ENCODE results near the gene ASXL3. TPM values are rescaled to one million over a fixed set of nuclear protein-coding genes. Genes with fewer than 3 reads are reported as not detected.

Gene ASXL3
- polyA plus RNA-seq, 1 donor (not counting 4 experiments of a cell fraction or from before 2014, with no cell fraction given), result not detected

DNA sequence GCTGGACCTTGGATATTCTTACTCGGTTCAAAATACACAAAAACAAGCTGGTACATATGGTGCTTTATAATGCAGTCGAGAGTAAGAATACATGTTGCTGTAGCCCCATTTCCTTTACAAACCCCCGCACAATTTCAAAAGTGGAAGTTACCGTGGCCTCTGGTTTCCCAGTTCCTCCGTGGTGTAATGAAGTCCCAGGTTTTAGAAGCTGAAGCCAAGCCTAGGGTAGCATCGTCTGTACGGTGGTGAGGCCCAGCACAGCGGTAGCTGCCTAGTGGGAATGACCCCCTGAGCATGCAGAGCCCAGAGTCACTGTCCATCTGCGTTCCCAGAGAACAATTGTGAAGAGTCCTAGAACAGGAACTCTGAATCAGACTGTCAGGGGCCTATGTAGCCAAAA lies 171.8 kb downstream of the ASXL3 start:
- no peak overlapping the region for H2AFZ ChIP-seq (ENCODE audit: control insufficient read depth, low read length)
- FAIRE-seq, result no peak

GRCh38 chr18:33750366-33750765 lies 172.3 kb downstream of the ASXL3 start:
- FAIRE-seq, result no peak
- H3K9me3 ChIP-seq (ENCODE audit: control insufficient read depth, low read depth, low read length), result no peaks in the 10 kb centered on the region
- no peaks in the 10 kb centered on the region for H3K79me2 ChIP-seq (ENCODE audit: control insufficient read depth, insufficient read depth, low read length)
- no peak overlapping the region for H3K4me2 ChIP-seq (ENCODE audit: control insufficient read depth, extremely low read depth, insufficient read depth, low read depth, low read length)
- no peak for DNase-seq (ENCODE audit: low read depth, low spot score)
- no peaks in the 10 kb centered on the region for H3K9me1 ChIP-seq (ENCODE audit: control insufficient read depth, extremely low read depth, insufficient read depth, low read length)
- H3K9ac ChIP-seq (ENCODE audit: control insufficient read depth, extremely low read depth, insufficient read depth, low read length), result no peak overlapping the region
- dilution Hi-C loops (cut with MboI; ENCODE audit: extremely low pct_ligation_motif_present, low sequenced_read_pairs), result no loop called here
- H4K20me1 ChIP-seq (ENCODE audit: control insufficient read depth, extremely low read depth, insufficient read depth, low read length), result no peaks in the 10 kb centered on the region
- no peak overlapping the region for H3K4me3 ChIP-seq (ENCODE audit: control insufficient read depth in 2 of 3, extremely low read depth in 1 of 3, insufficient read depth in 2 of 3, low read depth in 1 of 3, low read length in 3 of 3)
- H3K4me1 ChIP-seq (ENCODE audit: control insufficient read depth, extremely low read depth, insufficient read depth, low read length), result no peaks in the 10 kb centered on the region
- no peaks in the 10 kb centered on the region for H3K36me3 ChIP-seq (ENCODE audit: control insufficient read depth in 2 of 2, extremely low read depth in 1 of 2, insufficient read depth in 2 of 2, low read length in 2 of 2)
- no peak overlapping the region for H2AFZ ChIP-seq (ENCODE audit: control insufficient read depth, low read length)
- TF ChIP-seq, protein P1, sequence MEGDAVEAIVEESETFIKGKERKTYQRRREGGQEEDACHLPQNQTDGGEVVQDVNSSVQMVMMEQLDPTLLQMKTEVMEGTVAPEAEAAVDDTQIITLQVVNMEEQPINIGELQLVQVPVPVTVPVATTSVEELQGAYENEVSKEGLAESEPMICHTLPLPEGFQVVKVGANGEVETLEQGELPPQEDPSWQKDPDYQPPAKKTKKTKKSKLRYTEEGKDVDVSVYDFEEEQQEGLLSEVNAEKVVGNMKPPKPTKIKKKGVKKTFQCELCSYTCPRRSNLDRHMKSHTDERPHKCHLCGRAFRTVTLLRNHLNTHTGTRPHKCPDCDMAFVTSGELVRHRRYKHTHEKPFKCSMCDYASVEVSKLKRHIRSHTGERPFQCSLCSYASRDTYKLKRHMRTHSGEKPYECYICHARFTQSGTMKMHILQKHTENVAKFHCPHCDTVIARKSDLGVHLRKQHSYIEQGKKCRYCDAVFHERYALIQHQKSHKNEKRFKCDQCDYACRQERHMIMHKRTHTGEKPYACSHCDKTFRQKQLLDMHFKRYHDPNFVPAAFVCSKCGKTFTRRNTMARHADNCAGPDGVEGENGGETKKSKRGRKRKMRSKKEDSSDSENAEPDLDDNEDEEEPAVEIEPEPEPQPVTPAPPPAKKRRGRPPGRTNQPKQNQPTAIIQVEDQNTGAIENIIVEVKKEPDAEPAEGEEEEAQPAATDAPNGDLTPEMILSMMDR (optimal IDR thresholded peaks at IDR 0.05 in 1 of 3, IDR thresholded peaks at IDR 0.05 in 1 of 3, conservative IDR thresholded peaks at IDR 0.05 in 1 of 3; ENCODE audit: extremely low read depth in 1 of 3, insufficient read depth in 2 of 3, low read length in 3 of 3), result no peak
- no peak for TF ChIP-seq EZH2 (IDR thresholded peaks at IDR 0.05; ENCODE audit: low read length)
- no peak overlapping the region for H3K27ac ChIP-seq (ENCODE audit: control insufficient read depth, insufficient read depth, low read length)
- no peaks in the 10 kb centered on the region for H3K27me3 ChIP-seq (ENCODE audit: control insufficient read depth, extremely low read depth, insufficient read depth, low read length)

More for the DNA sequence above, 171.8 kb downstream of the ASXL3 start:
- no peak overlapping the region for H3K9ac ChIP-seq (ENCODE audit: control insufficient read depth, extremely low read depth, insufficient read depth, low read length)
- no peak for DNase-seq (ENCODE audit: low read depth, low spot score)
- dilution Hi-C loops (cut with MboI; ENCODE audit: extremely low pct_ligation_motif_present, low sequenced_read_pairs), result no loop called here
- H3K36me3 ChIP-seq (ENCODE audit: control insufficient read depth in 2 of 2, extremely low read depth in 1 of 2, insufficient read depth in 2 of 2, low read length in 2 of 2), result no peaks in the 10 kb centered on the region
- H3K27ac ChIP-seq (ENCODE audit: control insufficient read depth, insufficient read depth, low read length), result no peak overlapping the region
- TF ChIP-seq, protein P1 (optimal IDR thresholded peaks at IDR 0.05 in 1 of 3, IDR thresholded peaks at IDR 0.05 in 1 of 3, conservative IDR thresholded peaks at IDR 0.05 in 1 of 3; ENCODE audit: extremely low read depth in 1 of 3, insufficient read depth in 2 of 3, low read length in 3 of 3), result no peak
- TF ChIP-seq EZH2 (IDR thresholded peaks at IDR 0.05; ENCODE audit: low read length), result no peak
- H3K4me1 ChIP-seq (ENCODE audit: control insufficient read depth, extremely low read depth, insufficient read depth, low read length), result no peaks in the 10 kb centered on the region
- no peak overlapping the region for H3K4me3 ChIP-seq (ENCODE audit: control insufficient read depth in 2 of 3, extremely low read depth in 1 of 3, insufficient read depth in 2 of 3, low read depth in 1 of 3, low read length in 3 of 3)
- no peaks in the 10 kb centered on the region for H3K79me2 ChIP-seq (ENCODE audit: control insufficient read depth, insufficient read depth, low read length)
- H3K27me3 ChIP-seq (ENCODE audit: control insufficient read depth, extremely low read depth, insufficient read depth, low read length), result no peaks in the 10 kb centered on the region
- no peak overlapping the region for H3K4me2 ChIP-seq (ENCODE audit: control insufficient read depth, extremely low read depth, insufficient read depth, low read depth, low read length)
- H3K9me1 ChIP-seq (ENCODE audit: control insufficient read depth, extremely low read depth, insufficient read depth, low read length), result no peaks in the 10 kb centered on the region
- no peaks in the 10 kb centered on the region for H3K9me3 ChIP-seq (ENCODE audit: control insufficient read depth, low read depth, low read length)
- no peaks in the 10 kb centered on the region for H4K20me1 ChIP-seq (ENCODE audit: control insufficient read depth, extremely low read depth, insufficient read depth, low read length)
